Fibroblast of mammary gland (primary cell): ENCODE results near the gene BBX.

Experiments
- DNase-seq: peaks from one replicate; pipeline ENCODE4 v3.0.0-alpha.2; 2010; ENCODE audit warnings: low read depth
- H3K4me3 ChIP-seq: 2 replicates; pipeline ENCODE4 v1.5.1; 2011; ENCODE audit warnings: low read depth, mild to moderate bottlenecking, low read length, moderate library complexity; ENCODE audit not compliant: control insufficient read depth
- TF ChIP-seq, protein P1 (sequence below): conservative IDR thresholded peaks from 2 replicates; pipeline ENCODE4 v1.5.1; 2011; ENCODE audit warnings: low read depth, low read length, inconsistent platforms; ENCODE audit not compliant: control insufficient read depth, insufficient read depth

The BBX gene

DNA sequence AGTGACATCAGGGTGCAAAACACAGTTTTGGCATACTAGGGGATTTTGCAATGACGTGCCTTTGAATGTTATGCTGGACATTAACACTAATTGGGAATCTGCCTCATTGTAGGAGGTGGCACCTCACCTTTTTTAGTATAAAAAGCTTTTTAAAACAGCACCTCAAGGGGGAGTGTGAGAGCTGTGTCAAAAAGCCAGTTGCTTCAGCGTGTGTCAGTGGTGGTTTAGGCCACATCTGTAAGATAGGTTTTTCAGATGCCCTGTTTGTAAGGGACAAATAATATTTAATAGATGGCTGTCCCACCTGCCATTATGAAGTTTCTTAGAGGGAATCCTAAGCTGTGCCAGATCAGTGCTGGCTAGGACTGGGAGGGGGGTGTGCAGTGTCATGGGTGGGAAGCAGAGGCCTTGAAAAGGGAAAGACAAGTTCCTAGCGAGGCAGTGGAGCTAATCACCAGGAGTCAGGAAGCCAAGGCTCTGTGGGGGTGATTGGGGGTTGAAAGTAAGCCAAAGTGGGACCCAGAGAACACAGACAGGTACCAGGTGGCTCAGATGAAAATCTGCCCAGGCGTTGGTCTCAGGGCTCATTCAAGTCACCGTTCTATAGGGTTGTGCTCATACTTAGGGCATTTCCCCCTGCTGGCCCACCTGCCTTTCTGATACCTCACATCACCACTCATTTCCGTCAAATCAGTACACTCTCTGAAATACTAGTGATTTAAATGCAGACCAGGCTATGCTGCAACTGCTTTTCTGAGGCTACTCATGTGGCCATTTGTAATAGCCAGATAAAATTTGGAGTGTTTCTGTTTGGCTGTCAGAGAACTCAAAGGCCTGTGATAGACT lies 120.5 kb downstream of the BBX start:
- peak; percentile 26 for DNase-seq
- TF ChIP-seq, protein P1, sequence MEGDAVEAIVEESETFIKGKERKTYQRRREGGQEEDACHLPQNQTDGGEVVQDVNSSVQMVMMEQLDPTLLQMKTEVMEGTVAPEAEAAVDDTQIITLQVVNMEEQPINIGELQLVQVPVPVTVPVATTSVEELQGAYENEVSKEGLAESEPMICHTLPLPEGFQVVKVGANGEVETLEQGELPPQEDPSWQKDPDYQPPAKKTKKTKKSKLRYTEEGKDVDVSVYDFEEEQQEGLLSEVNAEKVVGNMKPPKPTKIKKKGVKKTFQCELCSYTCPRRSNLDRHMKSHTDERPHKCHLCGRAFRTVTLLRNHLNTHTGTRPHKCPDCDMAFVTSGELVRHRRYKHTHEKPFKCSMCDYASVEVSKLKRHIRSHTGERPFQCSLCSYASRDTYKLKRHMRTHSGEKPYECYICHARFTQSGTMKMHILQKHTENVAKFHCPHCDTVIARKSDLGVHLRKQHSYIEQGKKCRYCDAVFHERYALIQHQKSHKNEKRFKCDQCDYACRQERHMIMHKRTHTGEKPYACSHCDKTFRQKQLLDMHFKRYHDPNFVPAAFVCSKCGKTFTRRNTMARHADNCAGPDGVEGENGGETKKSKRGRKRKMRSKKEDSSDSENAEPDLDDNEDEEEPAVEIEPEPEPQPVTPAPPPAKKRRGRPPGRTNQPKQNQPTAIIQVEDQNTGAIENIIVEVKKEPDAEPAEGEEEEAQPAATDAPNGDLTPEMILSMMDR = peak; percentile 17
- no peak overlapping the region for H3K4me3 ChIP-seq

- peak; percentile 49 for DNase-seq
- no peak overlapping the region for H3K4me3 ChIP-seq
- TF ChIP-seq, protein P1 = no peak
Observed at GRCh38 chr3:107644631-107645030, 121.9 kb downstream of the BBX start.

- no peak overlapping the region for H3K4me3 ChIP-seq
Observed at GRCh38 chr3:107650788-107651187, 128.0 kb downstream of the BBX start.

GRCh38 chr3:107651782-107652181 lies 129.0 kb downstream of the BBX start:
- DNase-seq = no peak
- TF ChIP-seq, protein P1 = no peak

More at GRCh38 chr3:107650788-107651187, 128.0 kb downstream of the BBX start:
- TF ChIP-seq, protein P1 = no peak
- DNase-seq = no peak

DNA sequence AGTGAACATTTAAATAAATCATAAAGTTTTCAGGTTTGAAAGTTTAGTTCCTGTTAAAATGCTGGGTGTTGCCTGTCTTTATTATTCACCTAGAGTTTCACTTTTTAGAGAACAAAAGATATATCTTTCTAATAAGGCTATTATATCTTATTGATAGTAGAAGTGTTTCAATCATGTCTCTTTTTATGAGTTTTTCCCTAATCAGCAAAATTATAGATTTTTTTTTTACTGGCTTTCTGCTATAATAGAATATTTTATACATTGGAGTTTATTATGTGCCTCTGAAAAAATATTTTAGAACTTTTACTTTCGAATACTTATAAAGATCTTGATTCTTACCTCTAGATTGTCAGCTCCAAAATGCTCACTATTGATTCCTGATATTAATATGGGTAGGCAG lies 131.5 kb downstream of the BBX start:
- H3K4me3 ChIP-seq = no peak overlapping the region
- TF ChIP-seq, protein P1 = no peak
- no peak for DNase-seq

More at GRCh38 chr3:107651782-107652181, 129.0 kb downstream of the BBX start:
- H3K4me3 ChIP-seq = no peak overlapping the region

DNA sequence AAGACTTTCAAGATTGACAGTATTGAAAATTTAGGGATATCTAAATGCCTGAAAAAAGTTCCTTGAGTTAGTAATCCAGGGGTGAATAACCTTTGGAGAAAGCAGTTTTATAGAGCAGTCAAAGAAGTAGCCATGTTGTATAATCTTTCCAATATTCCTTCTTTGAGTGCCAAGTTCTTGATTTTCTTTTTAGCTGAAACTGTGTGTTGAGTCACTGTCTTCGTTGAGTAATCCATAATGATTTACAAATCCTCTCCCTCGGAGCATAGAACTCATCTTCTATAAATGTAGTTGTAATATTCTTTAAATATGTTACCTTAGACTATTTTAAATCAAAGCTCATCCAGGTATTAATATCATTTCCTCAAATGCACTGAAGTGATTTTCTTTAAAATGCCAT lies 135.2 kb downstream of the BBX start:
- TF ChIP-seq, protein P1 = no peak
- DNase-seq = peak; percentile 79
- no peak overlapping the region for H3K4me3 ChIP-seq
